Mucosa of stomach (tissue), 1 donor: Measurements from ENCODE around the gene ADGRB2.

Source experiments
- H3K27me3 ChIP-seq: one replicate; pipeline ENCODE4 v1.7.0; 2013; ENCODE audit warnings: mild to moderate bottlenecking, low read length; ENCODE audit not compliant: control insufficient read depth, insufficient read depth
- H3K36me3 ChIP-seq: one replicate; pipeline ENCODE4 v1.7.0; 2013; ENCODE audit warnings: low read length; ENCODE audit not compliant: control insufficient read depth, insufficient read depth
- H3K4me1 ChIP-seq: one replicate; pipeline ENCODE4 v1.7.0; 2013; ENCODE audit warnings: mild to moderate bottlenecking, low read length; ENCODE audit not compliant: control insufficient read depth, insufficient read depth
- H3K4me3 ChIP-seq: one replicate; pipeline ENCODE4 v1.7.0; 2013; ENCODE audit warnings: low read length
- H3K9ac ChIP-seq: one replicate; pipeline ENCODE4 v1.7.0; 2013; ENCODE audit warnings: mild to moderate bottlenecking, low read length, moderate library complexity
- H3K9me3 ChIP-seq: one replicate; pipeline ENCODE4 v1.7.0; 2013; ENCODE audit warnings: mild to moderate bottlenecking, low read length, moderate library complexity; ENCODE audit not compliant: control insufficient read depth
- donor health status: Pancreatic carcinoma.

The ADGRB2 gene

GRCh38 chr1:31703431-31704270 is 60.5 kb downstream of the ADGRB2 start, which contains the start of gene COL16A1:
TSS of gene COL16A1 (minus strand) at chr1:31704017. CDS start at chr1:31702193, 1,824 bp downstream.
- Histone ChIP-seq H3K9ac (peak within 1 kb of the TSS; percentile 42), H3K27me3 (peaks cover 12% of the 10 kb centered on the region), H3K4me3 (peak within 1 kb of the TSS; percentile 3), H3K36me3 (no peaks in the 10 kb centered on the region), H3K9me3 (no peaks in the 10 kb centered on the region), H3K4me1 (peaks cover 14% of the 10 kb centered on the region)

- peak overlapping the region; percentile 42 for H3K9ac ChIP-seq
- H3K9me3 ChIP-seq: no peaks in the 10 kb centered on the region
- peaks cover 12% of the 10 kb centered on the region for H3K27me3 ChIP-seq
- H3K36me3 ChIP-seq: no peaks in the 10 kb centered on the region
- H3K4me1 ChIP-seq: peaks cover 14% of the 10 kb centered on the region
- no peak overlapping the region for H3K4me3 ChIP-seq
Measured at GRCh38 chr1:31702836-31703404, 61.2 kb downstream of the ADGRB2 start.

GRCh38 chr1:31701091-31701736 is 62.9 kb downstream of the ADGRB2 start:
- Histone ChIP-seq H3K9me3 (no peaks in the 10 kb centered on the region), H3K9ac (no peak overlapping the region), H3K36me3 (no peaks in the 10 kb centered on the region), H3K27me3 (peaks cover 12% of the 10 kb centered on the region), H3K4me3 (no peak overlapping the region), H3K4me1 (peaks cover 14% of the 10 kb centered on the region)

DNA sequence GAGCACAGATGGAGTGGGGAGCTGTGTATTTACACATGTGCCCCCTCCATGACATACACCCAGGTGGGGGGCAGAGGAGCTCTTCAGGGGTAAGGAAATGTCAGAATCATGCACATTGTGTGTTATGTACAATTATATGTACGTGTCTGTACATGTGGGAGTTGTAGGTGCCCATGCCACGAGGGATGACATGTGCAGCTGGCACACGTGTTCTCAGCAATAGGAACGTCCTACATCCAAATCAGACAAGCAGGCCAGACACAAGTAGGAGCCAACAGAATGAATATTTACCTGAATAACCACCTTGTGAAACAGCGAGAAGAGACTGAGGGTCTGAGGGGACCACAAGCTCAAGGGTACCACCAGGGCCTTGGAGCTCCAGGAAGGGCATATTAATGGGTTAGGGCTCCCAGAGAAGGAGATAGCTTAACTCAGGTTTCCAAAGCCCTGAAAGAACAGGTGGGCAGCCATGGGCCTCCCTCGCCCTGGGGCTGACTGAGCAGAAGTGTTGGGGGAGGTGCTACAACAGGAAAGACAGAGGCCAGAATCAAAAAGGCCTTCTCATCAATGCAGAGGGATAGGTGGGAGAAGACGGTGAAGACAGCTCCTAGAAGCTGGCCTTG is 63.6 kb downstream of the ADGRB2 start:
- Histone ChIP-seq H3K9ac (no peak overlapping the region), H3K4me1 (peaks cover 13% of the 10 kb centered on the region), H3K36me3 (no peaks in the 10 kb centered on the region), H3K27me3 (peaks cover 12% of the 10 kb centered on the region), H3K9me3 (no peaks in the 10 kb centered on the region), H3K4me3 (no peak overlapping the region)

DNA sequence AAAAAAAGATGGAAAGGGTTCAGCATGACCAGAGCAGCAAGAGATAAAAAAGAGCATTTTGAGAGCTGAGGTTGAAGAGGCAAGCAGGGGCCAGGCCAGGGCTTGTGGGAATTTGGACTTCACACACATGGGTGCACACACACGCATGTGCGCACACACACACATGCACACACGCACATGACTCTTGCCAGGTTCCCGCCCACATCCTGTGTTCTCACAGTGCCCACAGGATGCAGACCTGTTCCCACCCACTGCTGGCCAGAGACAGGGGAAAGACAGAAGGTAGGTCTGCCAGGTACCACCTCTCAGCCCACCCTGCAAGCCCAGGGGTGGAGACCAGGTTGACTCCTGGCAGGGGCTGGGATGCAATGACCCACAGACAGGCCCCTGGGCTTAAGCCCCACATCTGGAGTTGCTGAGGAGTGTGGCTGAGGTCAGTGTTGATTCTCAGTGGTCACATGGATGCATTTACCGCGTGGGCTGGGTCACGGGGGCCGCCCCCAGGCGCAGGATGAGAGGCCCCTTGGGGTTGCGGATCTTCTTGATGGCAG is 64.7 kb downstream of the ADGRB2 start:
- no peaks in the 10 kb centered on the region for H3K9me3 ChIP-seq
- H3K9ac ChIP-seq: no peak overlapping the region
- no peaks in the 10 kb centered on the region for H3K36me3 ChIP-seq
- no peak overlapping the region for H3K4me3 ChIP-seq
- H3K27me3 ChIP-seq: peaks cover 9% of the 10 kb centered on the region
- peaks cover 2% of the 10 kb centered on the region for H3K4me1 ChIP-seq

DNA sequence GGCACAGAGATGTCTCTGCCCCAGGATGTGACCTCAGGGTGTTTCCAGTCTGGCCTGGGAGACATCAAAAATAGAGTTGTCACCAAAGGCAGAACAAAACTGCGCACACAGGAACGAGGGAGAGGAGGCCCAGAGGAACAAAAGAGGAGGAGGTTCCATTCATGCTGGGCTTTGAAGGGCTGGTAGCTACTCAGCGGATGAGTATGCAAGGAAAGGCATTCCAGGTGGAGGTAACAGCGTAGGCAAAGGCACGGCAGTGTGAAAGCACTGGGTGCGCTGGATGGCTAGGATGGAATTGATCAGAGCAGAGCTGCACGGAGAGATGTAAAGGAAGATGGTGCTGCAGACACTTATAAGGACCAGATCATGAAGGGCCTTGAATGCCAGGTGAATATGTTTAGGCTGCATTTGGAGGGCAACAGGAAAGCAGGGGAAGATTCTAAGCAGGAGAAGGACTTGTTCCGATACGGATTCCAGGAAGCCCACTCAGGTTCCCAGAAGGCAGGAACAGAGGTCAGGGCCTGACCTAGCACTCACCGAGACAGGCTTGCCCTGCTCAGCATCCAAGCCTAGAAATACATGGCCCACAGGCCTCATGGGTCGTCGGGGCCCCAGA is 66.7 kb downstream of the ADGRB2 start:
- Histone ChIP-seq H3K4me3 (no peak overlapping the region), H3K9ac (no peak overlapping the region), H3K36me3 (no peaks in the 10 kb centered on the region), H3K9me3 (no peaks in the 10 kb centered on the region), H3K27me3 (no peaks in the 10 kb centered on the region), H3K4me1 (no peaks in the 10 kb centered on the region)

- Histone ChIP-seq H3K9ac (no peak overlapping the region), H3K27me3 (no peaks in the 10 kb centered on the region), H3K9me3 (no peaks in the 10 kb centered on the region), H3K4me1 (no peaks in the 10 kb centered on the region), H3K4me3 (no peak overlapping the region), H3K36me3 (no peaks in the 10 kb centered on the region)
Measured at GRCh38 chr1:31696242-31696641, 67.9 kb downstream of the ADGRB2 start.

DNA sequence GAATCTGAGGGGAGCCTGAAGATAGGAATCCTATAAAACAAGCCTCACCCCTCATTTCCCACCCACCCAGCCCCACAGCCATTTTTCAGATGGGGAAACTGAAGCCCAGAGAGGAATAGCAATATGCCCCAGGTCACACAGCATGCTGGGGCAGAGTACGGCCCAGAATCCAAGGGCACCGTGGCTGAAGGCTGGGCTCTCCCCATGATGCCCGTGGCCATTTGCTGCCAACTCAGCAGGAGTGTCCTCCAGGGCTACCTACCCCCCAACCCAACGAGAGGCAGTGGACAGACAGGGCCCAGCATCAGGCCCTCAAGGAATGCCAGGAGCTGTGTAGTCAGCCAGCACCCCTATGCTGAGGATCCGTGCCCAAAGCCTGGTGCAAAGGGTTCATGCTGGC is 68.8 kb downstream of the ADGRB2 start:
- H3K4me1 ChIP-seq: no peaks in the 10 kb centered on the region
- H3K36me3 ChIP-seq: no peaks in the 10 kb centered on the region
- no peak overlapping the region for H3K9ac ChIP-seq
- no peaks in the 10 kb centered on the region for H3K9me3 ChIP-seq
- no peak overlapping the region for H3K4me3 ChIP-seq
- H3K27me3 ChIP-seq: no peaks in the 10 kb centered on the region

DNA sequence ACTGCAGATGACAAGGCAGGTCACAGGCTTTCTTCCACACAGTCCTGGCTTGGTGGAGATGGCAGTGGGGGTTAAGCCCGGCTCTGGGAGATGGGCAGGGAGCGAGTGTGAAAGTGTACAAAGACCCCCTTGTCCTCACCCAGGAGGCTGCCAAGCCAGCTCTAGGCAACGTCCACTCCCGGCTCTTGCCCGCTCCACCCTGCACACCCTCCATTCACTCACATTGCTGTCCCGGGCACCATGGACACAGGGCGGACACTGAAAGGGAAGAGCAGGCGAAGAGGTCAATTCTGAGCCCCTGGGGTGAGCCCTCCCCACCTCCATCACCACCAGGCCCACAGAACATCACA is 69.2 kb downstream of the ADGRB2 start:
- Histone ChIP-seq H3K27me3 (no peaks in the 10 kb centered on the region), H3K9me3 (no peaks in the 10 kb centered on the region), H3K4me3 (no peak overlapping the region), H3K9ac (no peak overlapping the region), H3K36me3 (no peaks in the 10 kb centered on the region), H3K4me1 (no peaks in the 10 kb centered on the region)

DNA sequence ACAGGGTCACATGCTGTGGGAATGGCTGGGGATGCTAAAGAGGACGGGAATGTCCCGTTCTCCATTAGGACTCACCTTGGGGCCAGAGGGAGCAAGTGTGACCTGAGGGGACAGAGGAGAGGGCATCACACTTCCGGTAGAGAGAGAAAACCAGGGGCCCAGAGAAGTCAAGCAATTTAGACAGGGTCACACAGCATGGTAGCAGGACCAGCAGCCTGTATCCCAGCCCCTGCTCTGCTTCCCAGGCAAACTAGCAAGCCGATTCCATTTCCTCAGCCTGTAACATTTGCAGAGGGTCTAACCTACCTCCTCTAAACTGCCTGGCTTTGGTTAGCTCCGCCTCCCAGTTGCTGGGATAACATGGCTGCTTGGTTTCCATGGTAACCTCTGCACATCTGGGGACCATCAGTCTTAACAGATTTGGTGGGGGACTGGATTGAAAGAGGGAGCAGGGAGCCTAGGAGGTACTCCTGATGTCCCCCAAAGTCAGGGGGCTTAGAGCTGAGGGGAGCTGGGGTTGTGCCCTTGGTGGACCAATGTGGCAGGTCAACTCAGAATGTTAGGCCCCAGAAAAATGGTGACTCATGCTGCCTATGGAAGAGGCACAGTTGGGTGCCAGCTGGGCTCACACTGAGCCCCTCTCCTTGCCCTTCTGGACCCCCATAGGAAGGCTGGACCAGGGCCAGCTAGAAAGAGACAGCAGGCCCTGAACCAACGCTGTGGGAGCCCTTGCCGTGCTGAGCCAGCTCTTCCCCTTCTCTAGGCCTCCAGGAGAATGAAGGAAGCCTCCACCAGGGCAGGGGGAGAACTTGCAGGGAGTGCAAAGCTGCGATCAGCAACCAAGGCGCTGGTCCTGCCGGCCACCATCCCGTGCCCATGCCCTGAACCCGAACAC is 69.8 kb downstream of the ADGRB2 start:
- H3K9me3 ChIP-seq: no peaks in the 10 kb centered on the region
- no peaks in the 10 kb centered on the region for H3K4me1 ChIP-seq
- no peaks in the 10 kb centered on the region for H3K36me3 ChIP-seq
- no peak overlapping the region for H3K4me3 ChIP-seq
- H3K9ac ChIP-seq: no peak overlapping the region
- no peaks in the 10 kb centered on the region for H3K27me3 ChIP-seq

- Histone ChIP-seq H3K9ac (no peak overlapping the region), H3K4me3 (no peak overlapping the region), H3K36me3 (no peaks in the 10 kb centered on the region), H3K9me3 (no peaks in the 10 kb centered on the region), H3K4me1 (no peaks in the 10 kb centered on the region), H3K27me3 (no peaks in the 10 kb centered on the region)
Measured at GRCh38 chr1:31693231-31693630, 70.9 kb downstream of the ADGRB2 start.
